ENCODE measurements around the gene SOX10.

Gene SOX10

GRCh38 chr22:37925767-37926166 is 58.6 kb downstream of the SOX10 start:
- no peak for DNase-seq (ENCODE audit: low read depth)
- TF ChIP-seq, protein P1, sequence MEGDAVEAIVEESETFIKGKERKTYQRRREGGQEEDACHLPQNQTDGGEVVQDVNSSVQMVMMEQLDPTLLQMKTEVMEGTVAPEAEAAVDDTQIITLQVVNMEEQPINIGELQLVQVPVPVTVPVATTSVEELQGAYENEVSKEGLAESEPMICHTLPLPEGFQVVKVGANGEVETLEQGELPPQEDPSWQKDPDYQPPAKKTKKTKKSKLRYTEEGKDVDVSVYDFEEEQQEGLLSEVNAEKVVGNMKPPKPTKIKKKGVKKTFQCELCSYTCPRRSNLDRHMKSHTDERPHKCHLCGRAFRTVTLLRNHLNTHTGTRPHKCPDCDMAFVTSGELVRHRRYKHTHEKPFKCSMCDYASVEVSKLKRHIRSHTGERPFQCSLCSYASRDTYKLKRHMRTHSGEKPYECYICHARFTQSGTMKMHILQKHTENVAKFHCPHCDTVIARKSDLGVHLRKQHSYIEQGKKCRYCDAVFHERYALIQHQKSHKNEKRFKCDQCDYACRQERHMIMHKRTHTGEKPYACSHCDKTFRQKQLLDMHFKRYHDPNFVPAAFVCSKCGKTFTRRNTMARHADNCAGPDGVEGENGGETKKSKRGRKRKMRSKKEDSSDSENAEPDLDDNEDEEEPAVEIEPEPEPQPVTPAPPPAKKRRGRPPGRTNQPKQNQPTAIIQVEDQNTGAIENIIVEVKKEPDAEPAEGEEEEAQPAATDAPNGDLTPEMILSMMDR (IDR thresholded peaks at IDR 0.05; ENCODE audit: control insufficient read depth, insufficient read depth, low read depth, low read length, missing control alignments), result no peak

DNA sequence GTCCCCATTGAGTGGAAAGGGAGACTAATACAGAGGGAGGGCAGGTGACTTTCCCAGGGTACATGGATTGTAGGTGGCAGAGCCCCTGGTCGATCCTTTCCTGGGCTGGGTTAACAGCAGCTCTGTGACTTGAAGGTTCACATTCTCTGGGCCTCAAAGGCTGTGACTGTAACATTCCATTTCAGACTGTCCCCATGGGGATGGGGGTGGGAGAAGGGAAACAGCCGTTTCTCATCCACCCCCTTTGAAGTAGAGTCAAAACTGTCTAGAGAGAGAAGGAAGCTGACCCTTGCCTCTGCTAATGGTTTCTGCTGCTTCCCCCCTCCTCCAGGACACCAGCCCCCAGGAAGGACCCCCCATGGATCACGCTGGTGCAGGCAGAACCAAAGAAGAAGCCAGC is 59.0 kb downstream of the SOX10 start:
- H3K4me3 ChIP-seq (ENCODE audit: control insufficient read depth, low read depth, low read length), result no peak overlapping the region
- TF ChIP-seq, protein P1 (IDR thresholded peaks at IDR 0.05; ENCODE audit: control insufficient read depth, insufficient read depth, low read depth, low read length, missing control alignments), result no peak
- DNase-seq (ENCODE audit: low read depth), result no peak

More at GRCh38 chr22:37925767-37926166, 58.6 kb downstream of the SOX10 start:
- H3K4me3 ChIP-seq (ENCODE audit: control insufficient read depth, low read depth, low read length), result no peak overlapping the region

DNA sequence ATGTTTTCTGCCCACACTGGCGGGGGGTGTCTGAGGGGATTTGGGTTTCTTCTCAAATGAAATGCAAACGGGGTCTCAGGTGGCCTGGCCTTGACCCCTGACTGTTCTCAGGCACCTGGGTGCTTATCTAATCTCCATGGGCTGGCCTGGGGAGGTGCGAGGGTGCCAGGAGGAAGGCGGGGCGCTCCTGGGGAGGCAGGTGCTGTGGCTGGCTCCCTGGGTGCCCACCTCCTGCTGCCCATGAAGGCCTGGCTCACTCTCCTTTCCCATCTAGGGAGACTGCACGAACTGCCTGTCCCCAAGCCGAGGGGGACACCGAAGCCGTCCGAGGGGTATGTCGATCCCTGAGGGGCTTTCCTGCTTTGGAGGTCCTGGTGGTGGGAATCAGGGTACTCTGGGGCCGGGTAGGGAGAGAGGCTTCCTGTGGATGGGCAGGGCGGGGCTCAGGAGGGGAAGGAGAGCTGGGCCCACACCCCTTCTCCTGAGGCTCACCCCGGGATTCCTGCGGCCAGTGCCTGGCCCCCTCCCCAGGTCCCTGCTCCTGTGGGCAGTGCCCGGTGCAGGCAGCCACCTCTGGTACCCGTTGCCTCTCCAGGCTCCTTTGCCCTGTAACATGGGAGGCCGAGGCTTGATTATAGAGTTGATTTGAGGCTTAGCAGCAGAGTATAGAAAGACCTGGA is 59.8 kb downstream of the SOX10 start:
- H3K4me3 ChIP-seq (ENCODE audit: control insufficient read depth, low read depth, low read length), result no peak overlapping the region
- DNase-seq (ENCODE audit: low read depth), result no peak
- TF ChIP-seq, protein P1 (IDR thresholded peaks at IDR 0.05; ENCODE audit: control insufficient read depth, insufficient read depth, low read depth, low read length, missing control alignments), result no peak

DNA sequence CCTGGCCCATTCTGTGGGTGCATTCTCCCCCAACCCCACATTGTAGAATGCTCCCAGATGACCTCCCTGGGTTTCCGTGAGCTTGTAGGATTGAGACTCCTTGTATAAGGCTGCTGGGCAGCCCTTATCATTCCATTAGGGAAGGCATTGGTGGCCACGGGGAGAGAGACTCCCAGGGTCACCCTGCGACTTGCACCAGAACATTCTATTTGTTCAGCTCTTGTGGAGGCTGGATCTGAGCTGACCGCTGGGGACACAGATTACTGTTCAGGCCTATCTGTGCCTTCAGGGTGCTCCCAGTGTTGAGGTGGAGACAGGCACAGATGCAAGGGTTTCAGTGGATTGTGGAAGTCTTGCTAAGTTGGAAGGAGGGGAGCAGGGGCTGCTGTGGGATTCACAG is 60.4 kb downstream of the SOX10 start:
- TF ChIP-seq, protein P1 (IDR thresholded peaks at IDR 0.05; ENCODE audit: control insufficient read depth, insufficient read depth, low read depth, low read length, missing control alignments), result no peak
- no peak for DNase-seq (ENCODE audit: low read depth)
- H3K4me3 ChIP-seq (ENCODE audit: control insufficient read depth, low read depth, low read length), result no peak overlapping the region
